Left renal cortex interstitium (tissue), 4 donors: ENCODE measurements around the gene ZNF25. TPM values are rescaled to one million over a fixed set of nuclear protein-coding genes. Genes with fewer than 3 reads are reported as not detected.
"Not testable (repeated sequence)": the region's sequence is repeated elsewhere in the genome, so short reads cannot be mapped to it uniquely, and the experiment has no call there.

Source experiments
- DNase-seq, 4 donors: peaks; one replicate each; pipeline ENCODE4 v3.0.0-alpha.2; 2013; ENCODE audit warnings: low read depth in 4 of 4, low spot score in 2 of 4, missing footprints in 1 of 4
- polyA plus RNA-seq, 4 donors: library from polyadenylated mRNA; unstranded; fragments of 120-200 nt; gene quantifications; one replicate each; pipeline ENCODE4 v1.2.1, GENCODE V29; 2013; ENCODE audit not compliant: insufficient read length in 4 of 4

Gene ZNF25
- polyA plus RNA-seq, 4 donors = 12.1 to 16.1 (median 14.6) TPM

DNA sequence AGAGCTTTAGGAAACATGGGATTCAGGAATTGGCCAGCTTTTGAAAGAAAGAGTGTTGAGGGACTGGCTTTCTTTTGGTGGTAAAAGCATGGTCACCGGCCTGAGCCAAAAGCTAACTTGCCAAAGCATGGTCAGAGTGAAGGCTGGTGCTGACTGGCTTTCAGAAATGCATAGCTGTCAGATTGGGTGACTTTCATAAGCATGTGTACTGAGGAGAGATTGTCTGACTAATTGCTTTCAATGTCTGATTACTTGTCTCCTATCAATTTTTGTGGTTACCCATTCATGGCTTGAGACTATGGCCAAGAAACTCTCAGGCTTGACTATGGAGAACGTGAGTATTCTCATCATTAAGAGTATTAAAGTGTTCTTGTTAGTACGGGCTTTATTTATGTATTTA lies 28.2 kb downstream of the ZNF25 start:
- DNase-seq = no peak

DNA sequence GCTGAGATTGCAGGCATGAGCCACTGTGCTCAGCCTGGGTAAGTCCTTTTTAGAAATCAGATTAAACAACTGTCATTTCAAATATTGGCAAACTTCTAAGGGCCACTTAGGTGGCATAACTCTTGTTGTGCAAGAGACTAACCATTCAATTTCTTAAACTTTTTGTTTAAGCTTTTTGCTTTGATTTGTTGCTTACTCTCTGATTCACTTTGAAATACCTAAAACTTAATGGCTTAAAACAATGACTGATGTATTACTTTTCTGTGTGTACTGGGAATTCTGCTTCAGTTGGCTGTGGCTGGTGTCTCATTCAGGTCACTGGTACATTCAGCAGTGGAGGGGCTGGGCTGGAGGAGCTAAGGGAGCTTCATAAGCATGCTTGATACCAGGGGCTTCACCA lies 28.9 kb downstream of the ZNF25 start:
- no peak for DNase-seq

DNA sequence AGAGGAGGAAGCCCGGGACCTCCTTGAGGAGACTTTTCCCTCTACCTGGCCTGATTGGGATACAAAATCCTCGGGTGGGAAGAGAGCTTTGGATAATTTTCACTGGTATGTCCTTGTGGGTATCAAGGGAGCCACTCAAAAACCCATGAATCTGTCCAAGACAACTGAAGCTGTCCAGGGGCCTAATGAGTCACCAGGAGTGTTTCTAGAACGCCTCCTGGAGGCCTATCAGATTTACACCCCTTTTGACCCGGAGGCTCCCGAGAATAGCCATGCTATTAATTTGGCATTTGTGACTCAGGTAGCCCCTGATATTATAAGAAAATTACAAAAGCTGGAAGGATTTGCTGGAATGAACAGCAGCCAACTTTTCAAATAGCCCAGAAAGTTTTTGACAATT lies 38.6 kb downstream of the ZNF25 start:
- no peak for DNase-seq

DNA sequence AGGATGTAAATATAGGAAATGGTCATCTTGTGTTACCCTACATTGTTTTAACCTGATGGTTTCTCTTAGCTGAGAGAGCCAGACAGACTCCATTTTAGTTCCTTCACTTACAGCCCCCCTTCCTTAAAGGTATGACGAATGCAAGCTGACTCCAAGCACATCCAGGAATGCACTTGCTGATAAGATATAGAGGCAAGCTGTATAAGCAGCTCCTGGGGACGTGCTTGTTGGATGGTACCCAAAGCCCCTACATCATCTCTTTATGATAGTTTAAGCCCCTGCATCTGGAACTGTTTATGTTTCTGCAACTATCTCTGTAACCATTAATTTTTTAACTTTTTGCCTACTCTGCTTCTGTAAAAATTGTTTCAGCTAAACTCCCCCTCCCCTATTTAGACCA lies 41.7 kb downstream of the ZNF25 start:
- no peak for DNase-seq

DNA sequence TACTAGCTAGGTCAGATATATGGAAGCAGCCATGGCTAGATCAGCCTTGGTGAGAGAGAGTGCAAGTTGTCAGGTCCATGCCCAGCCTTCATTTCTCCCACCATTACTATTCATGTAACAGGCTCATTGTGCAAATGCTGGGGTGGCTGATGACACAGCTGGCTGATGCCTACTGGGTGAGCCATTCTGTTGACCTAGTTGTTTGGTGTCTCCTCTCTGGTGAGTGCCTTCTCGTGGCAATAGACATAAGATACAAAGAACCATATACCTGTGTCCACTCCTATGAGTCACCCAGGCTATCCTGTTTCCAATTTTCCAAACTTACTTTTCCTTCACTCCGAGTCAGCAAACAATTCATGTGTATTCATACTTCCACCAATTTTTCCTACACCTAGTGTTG lies 46.0 kb downstream of the ZNF25 start:
- no peak for DNase-seq

DNA sequence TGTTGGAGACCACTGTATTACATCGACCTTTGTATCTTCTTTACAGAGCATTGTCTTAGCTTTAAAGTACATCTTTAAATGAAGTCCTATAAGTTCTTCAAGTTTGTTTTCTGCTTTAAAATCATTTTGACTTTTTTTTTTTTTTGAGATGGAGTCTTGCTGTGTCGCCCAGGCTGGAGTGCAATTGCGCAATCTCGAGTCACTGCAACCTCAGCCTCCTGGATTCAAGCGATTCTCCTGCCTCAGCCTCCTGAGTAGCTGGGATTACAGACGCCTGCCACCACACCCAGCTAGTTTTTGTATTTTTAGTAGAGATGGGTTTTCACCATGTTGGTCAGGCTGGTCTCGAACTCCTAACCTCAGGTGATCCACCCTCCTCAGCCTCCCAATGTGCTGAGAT lies 68.3 kb downstream of the ZNF25 start:
- not testable (repeated sequence) for DNase-seq

DNA sequence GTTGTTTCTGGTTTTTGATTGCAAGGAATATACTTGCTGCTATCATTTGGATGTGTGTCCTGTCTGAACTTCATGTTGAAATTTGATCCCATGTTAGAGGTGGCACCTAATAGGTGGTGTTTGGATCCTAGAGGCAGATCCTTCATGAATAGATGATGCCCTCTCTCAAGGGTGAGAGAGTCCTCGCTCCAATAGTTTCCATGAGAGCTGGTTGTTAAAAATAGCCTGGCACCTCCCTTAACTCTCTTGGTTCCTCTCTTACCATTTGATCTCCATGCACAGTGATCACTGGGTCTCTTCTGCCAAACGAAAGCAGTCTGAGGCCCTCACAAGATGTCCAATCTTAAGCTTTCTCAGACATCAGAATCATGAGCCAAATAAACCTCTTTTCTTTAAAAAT lies 70.1 kb downstream of the ZNF25 start:
- DNase-seq = no peak

Other genes with a start within 250 kb of the ZNF25 start
- gene ZNF248, start 119.0 kb downstream of the ZNF25 start, polyA plus RNA-seq = 10 to 100 TPM; 27.8 to 43.0 (median 34.4) TPM
- gene ZNF33A, start 34.0 kb upstream of the ZNF25 start, polyA plus RNA-seq = 10 to 100 TPM; 37.7 to 49.5 (median 45.3) TPM
- gene ZNF37A, start 117.7 kb upstream of the ZNF25 start, polyA plus RNA-seq = 10 to 100 TPM; 14.1 to 24.5 (median 19.2) TPM